ENCODE measurements around the gene RTN4R.
"Not testable (repeated sequence)": the region's sequence is repeated elsewhere in the genome, so short reads cannot be mapped to it uniquely, and the experiment has no call there.

GRCh38 chr22:20313306-20314077, 45.4 kb upstream of the RTN4R start:
- not testable (repeated sequence) for TF ChIP-seq CHD1 (IDR thresholded peaks at IDR 0.05; ENCODE audit: low read depth, low read length); MAZ (IDR thresholded peaks at IDR 0.05; ENCODE audit: borderline replicate concordance, low read depth, low read length); CEBPB (IDR thresholded peaks at IDR 0.05; ENCODE audit: low read depth, low read length); USF2 (IDR thresholded peaks at IDR 0.05; ENCODE audit: low read depth, low read length); NFE2L2 (IDR thresholded peaks at IDR 0.05; ENCODE audit: low read depth, low read length); POLR2A (IDR thresholded peaks at IDR 0.05; ENCODE audit: low read depth, low read length); SMC3 (IDR thresholded peaks at IDR 0.05; ENCODE audit: low read depth, low read length); BHLHE40 (IDR thresholded peaks at IDR 0.05; ENCODE audit: low read depth, low read length); FOS (IDR thresholded peaks at IDR 0.05; ENCODE audit: low read depth, low read length); RAD21 (IDR thresholded peaks at IDR 0.05; ENCODE audit: low read length)
- TF ChIP-seq, protein P1, sequence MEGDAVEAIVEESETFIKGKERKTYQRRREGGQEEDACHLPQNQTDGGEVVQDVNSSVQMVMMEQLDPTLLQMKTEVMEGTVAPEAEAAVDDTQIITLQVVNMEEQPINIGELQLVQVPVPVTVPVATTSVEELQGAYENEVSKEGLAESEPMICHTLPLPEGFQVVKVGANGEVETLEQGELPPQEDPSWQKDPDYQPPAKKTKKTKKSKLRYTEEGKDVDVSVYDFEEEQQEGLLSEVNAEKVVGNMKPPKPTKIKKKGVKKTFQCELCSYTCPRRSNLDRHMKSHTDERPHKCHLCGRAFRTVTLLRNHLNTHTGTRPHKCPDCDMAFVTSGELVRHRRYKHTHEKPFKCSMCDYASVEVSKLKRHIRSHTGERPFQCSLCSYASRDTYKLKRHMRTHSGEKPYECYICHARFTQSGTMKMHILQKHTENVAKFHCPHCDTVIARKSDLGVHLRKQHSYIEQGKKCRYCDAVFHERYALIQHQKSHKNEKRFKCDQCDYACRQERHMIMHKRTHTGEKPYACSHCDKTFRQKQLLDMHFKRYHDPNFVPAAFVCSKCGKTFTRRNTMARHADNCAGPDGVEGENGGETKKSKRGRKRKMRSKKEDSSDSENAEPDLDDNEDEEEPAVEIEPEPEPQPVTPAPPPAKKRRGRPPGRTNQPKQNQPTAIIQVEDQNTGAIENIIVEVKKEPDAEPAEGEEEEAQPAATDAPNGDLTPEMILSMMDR (conservative IDR thresholded peaks at IDR 0.05; ENCODE audit: low read depth, low read length): not testable (repeated sequence)
- TF ChIP-seq, protein P2, sequence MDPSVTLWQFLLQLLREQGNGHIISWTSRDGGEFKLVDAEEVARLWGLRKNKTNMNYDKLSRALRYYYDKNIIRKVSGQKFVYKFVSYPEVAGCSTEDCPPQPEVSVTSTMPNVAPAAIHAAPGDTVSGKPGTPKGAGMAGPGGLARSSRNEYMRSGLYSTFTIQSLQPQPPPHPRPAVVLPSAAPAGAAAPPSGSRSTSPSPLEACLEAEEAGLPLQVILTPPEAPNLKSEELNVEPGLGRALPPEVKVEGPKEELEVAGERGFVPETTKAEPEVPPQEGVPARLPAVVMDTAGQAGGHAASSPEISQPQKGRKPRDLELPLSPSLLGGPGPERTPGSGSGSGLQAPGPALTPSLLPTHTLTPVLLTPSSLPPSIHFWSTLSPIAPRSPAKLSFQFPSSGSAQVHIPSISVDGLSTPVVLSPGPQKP (IDR thresholded peaks at IDR 0.05; ENCODE audit: borderline replicate concordance, low read depth, low read length): not testable (repeated sequence)

All from IMR-90 (cell line).